WTC11 (cell line): ENCODE results near the gene GPATCH2.

Experiments
- CREB1 ChIP-seq: sonication (generic); formaldehyde crosslinking; IDR thresholded peaks from 2 replicates; pipeline ENCODE4 v1.8.0; 2023; ENCODE audit warnings: mild to moderate bottlenecking, missing genetic modification reagents
- CTCF ChIP-seq: fragments of 200-600 bp; IDR thresholded peaks from 2 replicates; pipeline ENCODE4 v1.8.0; 2022; ENCODE audit warnings: antibody characterized with exemption

GRCh38 chr1:217379336-217379735 is 251.6 kb downstream of the GPATCH2 start:
- TF ChIP-seq CTCF = no peak
- TF ChIP-seq CREB1 (CRISPR knock-in tag) = no peak
